H9 (cell line): ENCODE results near the gene CORO1C. TPM values are rescaled to one million over a fixed set of nuclear protein-coding genes. Genes with fewer than 3 reads are reported as not detected.
A peak's percentile ranks its signal among the peaks of the same experiment; 100 is the strongest.
"Not testable (repeated sequence)": the region's sequence is repeated elsewhere in the genome, so short reads cannot be mapped to it uniquely, and the experiment has no call there.

Experiments
- DNase-seq: peaks from one replicate; pipeline ENCODE4 v3.0.0-alpha.2; 2017
- H2AFZ ChIP-seq: one replicate; pipeline ENCODE4 v1.6.1; 2013; ENCODE audit warnings: mild to moderate bottlenecking, low read length, control low read depth, moderate library complexity
- H2AK5ac ChIP-seq: 2 replicates; pipeline ENCODE4 v1.6.1; 2013; ENCODE audit warnings: low read length, control low read depth, mixed read lengths; ENCODE audit not compliant: insufficient read length
- H2BK120ac ChIP-seq: one replicate; pipeline ENCODE4 v1.6.1; 2013; ENCODE audit warnings: low read depth, mild to moderate bottlenecking, low read length, control low read depth, inconsistent platforms; ENCODE audit not compliant: poor library complexity, severe bottlenecking
- H2BK12ac ChIP-seq: 2 replicates; pipeline ENCODE4 v1.6.1; 2013; ENCODE audit warnings: low read length, control low read depth, mixed read lengths, low read depth; ENCODE audit not compliant: insufficient read length
- H2BK15ac ChIP-seq: 2 replicates; pipeline ENCODE4 v1.6.1; 2013; ENCODE audit warnings: low read depth, low read length, control low read depth
- H2BK20ac ChIP-seq: one replicate; pipeline ENCODE4 v1.6.1; 2013; ENCODE audit warnings: low read depth, mild to moderate bottlenecking, low read length, control low read depth, inconsistent platforms; ENCODE audit not compliant: poor library complexity, severe bottlenecking
- H2BK5ac ChIP-seq: 2 replicates; pipeline ENCODE4 v1.6.1; 2013; ENCODE audit warnings: low read length, control low read depth, mixed read lengths; ENCODE audit not compliant: insufficient read length
- H3K14ac ChIP-seq: 2 replicates; pipeline ENCODE4 v1.6.1; 2013; ENCODE audit warnings: low read length, control low read depth; ENCODE audit not compliant: insufficient read depth
- H3K18ac ChIP-seq: 2 replicates; pipeline ENCODE4 v1.6.1; 2013; ENCODE audit warnings: low read depth, mild to moderate bottlenecking, mixed read lengths, low read length, control low read depth; ENCODE audit not compliant: insufficient read length
- H3K23ac ChIP-seq: 2 replicates; pipeline ENCODE4 v1.6.1; 2013; ENCODE audit warnings: low read length, control low read depth, mixed read lengths, low read depth; ENCODE audit not compliant: insufficient read length
- H3K23me2 ChIP-seq: 2 replicates; pipeline ENCODE4 v1.6.1; 2013; ENCODE audit warnings: low read depth, mild to moderate bottlenecking, mixed read lengths, low read length, control low read depth; ENCODE audit not compliant: insufficient read length, poor library complexity, severe bottlenecking
- H3K27ac ChIP-seq: 2 replicates; pipeline ENCODE4 v1.5.1; 2013; ENCODE audit warnings: low read length, control low read depth, mixed read lengths, low read depth; ENCODE audit not compliant: insufficient read length
- H3K27me3 ChIP-seq: 2 replicates; pipeline ENCODE4 v1.6.1; 2013; ENCODE audit warnings: low read length, control low read depth, inconsistent platforms; ENCODE audit not compliant: insufficient read depth
- H3K4ac ChIP-seq: 2 replicates; pipeline ENCODE4 v1.6.1; 2013; ENCODE audit warnings: low read depth, mild to moderate bottlenecking, control low read depth, inconsistent platforms, low read length, moderate library complexity
- H3K4me1 ChIP-seq: 2 replicates; pipeline ENCODE4 v1.6.1; 2013; ENCODE audit warnings: low read length, control low read depth, inconsistent platforms; ENCODE audit not compliant: insufficient read depth
- H3K4me2 ChIP-seq: 2 replicates; pipeline ENCODE4 v1.6.1; 2013; ENCODE audit warnings: low read length, control low read depth, mixed read lengths; ENCODE audit not compliant: insufficient read length, insufficient read depth
- H3K56ac ChIP-seq: 2 replicates; pipeline ENCODE4 v1.6.1; 2013; ENCODE audit warnings: low read depth, mild to moderate bottlenecking, mixed read lengths, low read length, control low read depth; ENCODE audit not compliant: insufficient read length
- H3K79me1 ChIP-seq: 2 replicates; pipeline ENCODE4 v1.6.1; 2013; ENCODE audit warnings: low read depth, mild to moderate bottlenecking, moderate library complexity, low read length, control low read depth, inconsistent platforms; ENCODE audit not compliant: insufficient read depth, poor library complexity, severe bottlenecking
- H3K79me2 ChIP-seq: 2 replicates; pipeline ENCODE4 v1.6.1; 2013; ENCODE audit warnings: low read length, control low read depth, inconsistent platforms; ENCODE audit not compliant: insufficient read depth
- H3K9ac ChIP-seq: 2 replicates; pipeline ENCODE4 v1.6.1; 2013; ENCODE audit warnings: low read length, control low read depth, mixed read lengths; ENCODE audit not compliant: insufficient read length; ENCODE audit errors: extremely low read depth
- H3K9me3 ChIP-seq: one replicate; pipeline ENCODE4 v1.6.1; 2013; ENCODE audit warnings: low read depth, low read length, inconsistent platforms; ENCODE audit not compliant: control insufficient read depth
- H3T11ph ChIP-seq: one replicate; pipeline ENCODE4 v1.6.1; 2013; ENCODE audit warnings: mild to moderate bottlenecking, low read length, control low read depth, inconsistent platforms
- H4K20me1 ChIP-seq: one replicate; pipeline ENCODE4 v1.6.1; 2013; ENCODE audit not compliant: control insufficient read depth, insufficient read length, insufficient read depth
- H4K5ac ChIP-seq: 2 replicates; pipeline ENCODE4 v1.6.1; 2013; ENCODE audit warnings: low read depth, mild to moderate bottlenecking, mixed read lengths, low read length, control low read depth; ENCODE audit not compliant: insufficient read length
- H4K8ac ChIP-seq: replicated peaks from 2 replicates; pipeline ENCODE4 v1.6.1; 2013; ENCODE audit warnings: low read length, control low read depth, mixed read lengths, low read depth; ENCODE audit not compliant: insufficient read length
- H4K91ac ChIP-seq: 2 replicates; pipeline ENCODE4 v1.6.1; 2013; ENCODE audit warnings: low read depth, mild to moderate bottlenecking, moderate library complexity, mixed read lengths, low read length, control low read depth; ENCODE audit not compliant: insufficient read length
- H3K27ac Mint-ChIP-seq, 3 experiments: 2 replicates in 2 of 3; 3 replicates in 1 of 3; pipeline ENCODE4 v1.8.0; 2020 to 2021; ENCODE audit warnings: mixed read lengths in 3 of 3, mild to moderate bottlenecking in 1 of 3, moderate library complexity in 1 of 3
- H3K27me3 Mint-ChIP-seq: 2 replicates; pipeline ENCODE4 v1.8.0; 2021; ENCODE audit warnings: low read depth, mild to moderate bottlenecking, moderate library complexity, mixed read lengths
- H3K36me3 Mint-ChIP-seq, 3 experiments: 2 replicates in 2 of 3; 3 replicates in 1 of 3; pipeline ENCODE4 v1.8.0; 2020 to 2021; ENCODE audit warnings: low read depth in 3 of 3, mixed read lengths in 3 of 3; ENCODE audit not compliant: insufficient read depth in 1 of 3
- H3K4me1 Mint-ChIP-seq, 2 experiments: 2 replicates each; pipeline ENCODE4 v1.8.0; 2020; ENCODE audit warnings: mixed read lengths in 2 of 2
- H3K4me3 Mint-ChIP-seq, 2 experiments: 2 replicates in 1 of 2; 3 replicates in 1 of 2; pipeline ENCODE4 v1.8.0; 2020 to 2021; ENCODE audit warnings: mild to moderate bottlenecking in 2 of 2, mixed read lengths in 2 of 2, moderate library complexity in 1 of 2
- H3K9me3 Mint-ChIP-seq, 2 experiments: 2 replicates in 1 of 2; 3 replicates in 1 of 2; pipeline ENCODE4 v1.8.0; 2020; ENCODE audit warnings: mild to moderate bottlenecking in 2 of 2, mixed read lengths in 2 of 2, moderate library complexity in 1 of 2
- CTCF ChIP-seq: fragments of 200-600 bp; sonication (generic); conservative IDR thresholded peaks from 3 replicates; pipeline ENCODE4 v1.8.0; 2021; ENCODE audit warnings: antibody characterized with exemption, mild to moderate bottlenecking
- WGBS: extraction: QIAGEN DNeasy Blood & Tissue Kit; methylation state at CpG from one replicate; pipeline ENCODE4 v1.1.7; 2013; ENCODE audit warnings: missing lambda C conversion rate, low lambda C conversion rate, mixed read lengths; ENCODE audit not compliant: insufficient read length; ENCODE audit errors: extremely low coverage; 5-methylcytosine and 5-hydroxymethylcytosine counted together
- total RNA-seq: library from RNA; stranded (reverse); gene quantifications from 2 replicates; pipeline ENCODE4 v1.2.1, GENCODE V29; 2021

The CORO1C gene
- total RNA-seq, 1 experiment from 2014 or later, result 154 TPM

DNA sequence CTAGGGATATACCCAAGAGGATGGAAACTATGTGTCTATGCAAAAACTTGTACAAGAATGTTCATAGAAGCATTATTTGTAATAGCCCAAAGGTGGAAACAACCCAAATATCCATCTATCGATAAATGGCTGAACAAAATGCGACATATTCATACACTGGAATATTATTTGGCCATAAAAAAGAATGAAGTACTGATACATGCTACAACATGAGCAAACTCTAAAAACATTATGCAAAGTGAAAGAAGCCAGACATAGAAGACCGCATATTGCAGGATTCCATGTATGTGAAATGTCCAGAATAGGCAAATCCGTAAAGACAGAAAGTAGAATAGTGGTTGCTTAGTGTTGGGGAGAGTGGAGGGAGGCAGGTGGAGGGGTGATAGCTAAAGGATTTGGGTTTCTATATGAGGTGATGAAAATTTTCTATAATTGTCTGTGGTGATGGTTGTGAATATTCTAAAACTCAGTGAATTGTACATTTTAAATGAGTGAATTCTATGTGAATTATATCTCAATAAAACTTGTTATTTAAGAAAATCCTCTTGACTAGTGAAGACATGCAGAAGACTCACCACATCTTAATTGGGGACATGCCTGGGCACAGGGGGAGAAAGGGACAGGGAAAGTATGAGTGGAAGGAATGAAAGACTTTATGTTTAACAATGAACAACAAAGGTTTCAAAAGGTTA, 67.8 kb downstream of the CORO1C start:
- no peaks in the 10 kb centered on the region for H3K79me1 ChIP-seq
- peaks cover 18 to 35% of the 10 kb centered on the region in 2 experiments for H3K4me1 Mint-ChIP-seq

DNA sequence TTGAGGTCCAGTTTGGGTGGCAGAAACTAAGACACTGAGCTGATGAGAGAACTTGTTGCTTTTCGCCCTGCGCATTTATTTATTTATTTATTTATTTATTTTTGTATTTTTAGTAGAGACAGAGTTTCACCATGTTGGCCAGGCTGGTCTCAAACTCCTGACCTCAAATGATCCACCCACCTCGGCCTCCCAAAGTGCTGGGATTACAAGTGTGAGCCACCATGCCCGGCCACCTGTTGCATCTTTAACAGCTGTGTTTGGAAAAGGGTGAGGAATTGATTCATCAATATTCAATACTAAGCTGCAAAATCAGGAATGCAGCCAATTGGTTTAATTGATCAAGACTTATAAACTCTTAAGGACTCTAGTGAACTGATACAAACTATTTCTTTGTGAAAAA, 73.2 kb downstream of the CORO1C start:
- peaks cover 29 to 59% (median 41%) of the 10 kb centered on the region in 3 experiments for H3K36me3 Mint-ChIP-seq
- H3K9me3 Mint-ChIP-seq, H3K56ac ChIP-seq, H2BK12ac ChIP-seq, H3K4me3 Mint-ChIP-seq, H4K20me1 ChIP-seq, H3T11ph ChIP-seq, H3K27ac Mint-ChIP-seq, H2BK20ac ChIP-seq, H3K4ac ChIP-seq, H3K4me1 ChIP-seq, H4K91ac ChIP-seq, H3K18ac ChIP-seq, H4K5ac ChIP-seq, H4K8ac ChIP-seq, H3K27ac ChIP-seq, H2AK5ac ChIP-seq, H3K9ac ChIP-seq, DNase-seq, H3K79me2 ChIP-seq, H3K79me1 ChIP-seq, H2BK15ac ChIP-seq, H3K9me3 ChIP-seq, H3K14ac ChIP-seq, H3K27me3 Mint-ChIP-seq, H3K23me2 ChIP-seq, H2BK5ac ChIP-seq, H3K27me3 ChIP-seq, H3K23ac ChIP-seq, H2BK120ac ChIP-seq, H2AFZ ChIP-seq, H3K4me2 ChIP-seq: not testable (repeated sequence)
- WGBS, result no CpG with 5 or more reads among the region's 4 CpGs
- peaks cover 13 to 22% of the 10 kb centered on the region in 2 experiments for H3K4me1 Mint-ChIP-seq

More for the DNA sequence above, 67.8 kb downstream of the CORO1C start:
- H3K4me1 ChIP-seq, result peaks cover 5% of the 10 kb centered on the region
- no peak for DNase-seq
- peak overlapping the region in 2 of 3 experiments; percentile 24 to 38; a peak in 2 of 7 replicates for H3K27ac Mint-ChIP-seq
- no peak overlapping the region for H2BK15ac ChIP-seq
- peak overlapping the region in 1 of 2 experiments; percentile 0; a peak in 1 of 5 replicates for H3K4me3 Mint-ChIP-seq
- H2BK120ac ChIP-seq, result no peak overlapping the region
- H3K23ac ChIP-seq, result no peak overlapping the region
- no peak overlapping the region for H3K4me2 ChIP-seq
- H2BK12ac ChIP-seq, result no peak overlapping the region
- no peak overlapping the region for H3K14ac ChIP-seq
- no peak overlapping the region for H3K9ac ChIP-seq
- no peaks in the 10 kb centered on the region for H3K23me2 ChIP-seq
- H3K27me3 Mint-ChIP-seq, result no peaks in the 10 kb centered on the region
- no peak overlapping the region for H4K5ac ChIP-seq
- no peak overlapping the region for H4K91ac ChIP-seq
- H4K20me1 ChIP-seq, result no peaks in the 10 kb centered on the region
- no peak overlapping the region for H2AFZ ChIP-seq
- no peak overlapping the region for H4K8ac ChIP-seq
- no peak overlapping the region for H2BK20ac ChIP-seq
- no peak overlapping the region for H3K27ac ChIP-seq
- no peak overlapping the region for H3K56ac ChIP-seq
- no peak overlapping the region for H2AK5ac ChIP-seq
- H3K9me3 Mint-ChIP-seq, result no peaks in the 10 kb centered on the region
- no peaks in the 10 kb centered on the region for H3K9me3 ChIP-seq
- no peak for TF ChIP-seq CTCF
- peaks cover 4 to 21% (median 12%) of the 10 kb centered on the region in 3 experiments; a peak in 5 of 7 replicates for H3K36me3 Mint-ChIP-seq
- no peak overlapping the region for H3T11ph ChIP-seq
- 0 out of 2 replicates have a peak, but pooled peaks cover 3% of the 10 kb centered on the region for H3K79me2 ChIP-seq
- no peak overlapping the region for H2BK5ac ChIP-seq
- no CpG with 5 or more reads among the region's 4 CpGs for WGBS
- H3K27me3 ChIP-seq, result no peaks in the 10 kb centered on the region
- H3K18ac ChIP-seq, result no peak overlapping the region
- no peak overlapping the region for H3K4ac ChIP-seq
